H1 (cell line): ENCODE measurements around the gene JOSD2.

Experiments
- CREB1 ChIP-seq: IDR thresholded peaks from 2 replicates; pipeline ENCODE4 v1.6.1; 2012; ENCODE audit warnings: inconsistent platforms
- CTCF ChIP-seq, 3 experiments: IDR thresholded peaks; 1 replicate in 2 of 3; 2 replicates in 1 of 3; pipeline versions ENCODE4 v1.5.1 to v1.6.1; 2011; ENCODE audit warnings: low read length in 3 of 3, mild to moderate bottlenecking in 3 of 3, inconsistent platforms in 2 of 3, low read depth in 1 of 3, moderate library complexity in 1 of 3; ENCODE audit not compliant: insufficient read depth in 1 of 3; ENCODE audit errors: control extremely low read depth in 1 of 3
- EP300 ChIP-seq, 2 experiments: IDR thresholded peaks; 1 replicate in 1 of 2; 2 replicates in 1 of 2; pipeline ENCODE4 v1.6.1; 2011 to 2012; ENCODE audit warnings: low read depth in 2 of 2, low read length in 2 of 2, mild to moderate bottlenecking in 2 of 2, borderline replicate concordance in 1 of 2, inconsistent platforms in 1 of 2, moderate library complexity in 1 of 2
- EZH2 ChIP-seq: fragments of 200-600 bp; sonication (generic); IDR thresholded peaks from 2 replicates; pipeline ENCODE4 v1.7.1; 2012; ENCODE audit warnings: low read depth, mild to moderate bottlenecking, moderate library complexity, low read length, inconsistent platforms; ENCODE audit not compliant: severe bottlenecking
- KDM5A ChIP-seq: fragments of 200-600 bp; IDR thresholded peaks from 2 replicates; pipeline ENCODE4 v1.7.1; 2012; ENCODE audit warnings: mild to moderate bottlenecking, low read length, inconsistent platforms, mixed read lengths
- MAFK ChIP-seq: IDR thresholded peaks from 2 replicates; pipeline ENCODE4 v1.6.1; 2012; ENCODE audit warnings: low read depth, mild to moderate bottlenecking, improper control_type of control experiment, low read length
- MAX ChIP-seq: IDR thresholded peaks from 2 replicates; pipeline ENCODE4 v1.6.1; 2012; ENCODE audit warnings: inconsistent platforms
- POLR2A ChIP-seq, 2 experiments: IDR thresholded peaks; 1 replicate in 1 of 2; 2 replicates in 1 of 2; pipeline ENCODE4 v1.6.1; 2011; ENCODE audit warnings: low read depth in 2 of 2, low read length in 2 of 2, mild to moderate bottlenecking in 2 of 2; ENCODE audit errors: control extremely low read depth in 1 of 2
- SP1 ChIP-seq: IDR thresholded peaks from 2 replicates; pipeline ENCODE4 v1.6.1; 2011; ENCODE audit warnings: low read depth, low read length
- SRF ChIP-seq: IDR thresholded peaks from 2 replicates; pipeline ENCODE4 v1.6.1; 2011; ENCODE audit warnings: mild to moderate bottlenecking, low read depth, low read length, moderate library complexity

GRCh38 chr19:50498219-50499056 is 12.6 kb downstream of the JOSD2 start:
- no peak for TF ChIP-seq POLR2A (IDR thresholded peaks at IDR 0.05; ENCODE audit: control extremely low read depth in 1 of 2, low read depth in 2 of 2, low read length in 2 of 2)
- no peak for TF ChIP-seq EP300 (IDR thresholded peaks at IDR 0.05; ENCODE audit: borderline replicate concordance in 1 of 2, low read depth in 2 of 2, low read length in 2 of 2)
- TF ChIP-seq SRF, result no peak
- TF ChIP-seq CREB1, result no peak
- TF ChIP-seq CTCF (IDR thresholded peaks at IDR 0.05; ENCODE audit: control extremely low read depth in 1 of 3, insufficient read depth in 1 of 3, low read depth in 1 of 3, low read length in 3 of 3), result no peak
- no peak for TF ChIP-seq MAX
- TF ChIP-seq EZH2, result no peak
- TF ChIP-seq MAFK, result no peak
- TF ChIP-seq KDM5A, result no peak
- TF ChIP-seq SP1, result no peak
